ENCODE results near the gene BLNK.

GRCh38 chr10:96263669-96264068, 7.7 kb downstream of the BLNK start:
- TF ChIP-seq CTCF (conservative IDR thresholded peaks at IDR 0.05 in 1 of 2, IDR thresholded peaks at IDR 0.05 in 1 of 2; ENCODE audit: low read depth in 1 of 2, low read length in 2 of 2) (no peak), EZH2 (IDR thresholded peaks at IDR 0.05; ENCODE audit: low read length, missing control alignments) (no peak)

Measured in fibroblast of lung (primary cell).